IMR-90 (cell line): ENCODE results near the gene PRKACA. TPM values are rescaled to one million over a fixed set of nuclear protein-coding genes. Genes with fewer than 3 reads are reported as not detected.

Source experiments
- ATAC-seq: fragments of 200-7000 bp; cut with Tn5 transposase; 2 replicates; pipeline ENCODE4 v1.9.1; 2020; ENCODE audit warnings: low read depth, mild to moderate bottlenecking, moderate library complexity
- BruUV-seq: library from RNA; stranded (reverse); fragments of 400-500 nt; replicated peaks from 2 replicates; lab custom pipeline; 2021; lab: Mats Ljungman, UMichigan
- CTCF ChIA-PET: fragments of 300-600 bp; formaldehyde crosslinking; extraction: SDS; loops from one replicate; lab custom pipeline; 2021; ENCODE audit warnings: antibody characterized with exemption; lab: Yijun Ruan, JAX
- POLR2A ChIA-PET: fragments of 300-600 bp; sonication (Branson Sonifier 250); formaldehyde crosslinking; loops from one replicate; lab custom pipeline; 2022; ENCODE audit warnings: antibody characterized with exemption; ENCODE audit not compliant: unreplicated experiment; lab: Charles Lee
- DNase-seq: peaks from one replicate; pipeline ENCODE4 v3.0.0; 2013
- H2AFZ ChIP-seq: replicated peaks from 2 replicates; pipeline ENCODE3; 2013; ENCODE audit warnings: low read length, mild to moderate bottlenecking; ENCODE audit not compliant: poor library complexity
- H2AK5ac ChIP-seq: 2 replicates; pipeline ENCODE4 v1.6.1; 2013; ENCODE audit warnings: low read depth, low read length, inconsistent platforms
- H2AK9ac ChIP-seq: replicated peaks from 2 replicates; pipeline ENCODE3; 2013; ENCODE audit warnings: mild to moderate bottlenecking, low read depth, low read length, moderate library complexity; ENCODE audit not compliant: poor library complexity
- H2BK120ac ChIP-seq: 2 replicates; pipeline ENCODE4 v1.6.1; 2013; ENCODE audit warnings: low read depth, low read length, inconsistent platforms
- H2BK15ac ChIP-seq: 3 replicates; pipeline ENCODE4 v1.6.1; 2013; ENCODE audit warnings: low read depth, low read length, inconsistent platforms
- H2BK20ac ChIP-seq: 2 replicates; pipeline ENCODE4 v1.6.1; 2013; ENCODE audit warnings: low read depth, mild to moderate bottlenecking, inconsistent platforms, low read length, moderate library complexity
- H2BK5ac ChIP-seq: 2 replicates; pipeline ENCODE4 v1.6.1; 2013; ENCODE audit warnings: mild to moderate bottlenecking, low read depth, low read length, inconsistent platforms; ENCODE audit not compliant: poor library complexity, severe bottlenecking
- H3K14ac ChIP-seq: replicated peaks from 2 replicates; pipeline ENCODE4 v1.6.1; 2013; ENCODE audit warnings: low read depth, low read length, inconsistent platforms
- H3K18ac ChIP-seq: 2 replicates; pipeline ENCODE4 v1.6.1; 2013; ENCODE audit warnings: low read depth, low read length, control low read depth
- H3K23ac ChIP-seq: 2 replicates; pipeline ENCODE4 v1.6.1; 2013; ENCODE audit warnings: low read depth, low read length, inconsistent platforms
- H3K27ac ChIP-seq: 2 replicates; pipeline ENCODE4 v1.5.1; 2013; ENCODE audit warnings: mild to moderate bottlenecking, control low read depth, low read length; ENCODE audit not compliant: insufficient read depth
- H3K27me3 ChIP-seq: 2 replicates; pipeline ENCODE4 v1.6.1; 2013; ENCODE audit warnings: low read length; ENCODE audit not compliant: control insufficient read depth, insufficient read depth
- H3K36me3 ChIP-seq: 2 replicates; pipeline ENCODE4 v1.6.1; 2013; ENCODE audit warnings: low read length, mixed read lengths; ENCODE audit not compliant: control insufficient read depth, insufficient read depth
- H3K4ac ChIP-seq: 2 replicates; pipeline ENCODE4 v1.6.1; 2013; ENCODE audit warnings: low read depth, low read length, inconsistent platforms
- H3K4me1 ChIP-seq: 2 replicates; pipeline ENCODE4 v1.6.1; 2013; ENCODE audit warnings: low read length, mixed read lengths; ENCODE audit not compliant: control insufficient read depth, insufficient read depth
- H3K4me2 ChIP-seq: 2 replicates; pipeline ENCODE4 v1.6.1; 2013; ENCODE audit warnings: low read depth, mild to moderate bottlenecking, control low read depth, low read length, moderate library complexity
- H3K4me3 ChIP-seq: 2 replicates; pipeline ENCODE4 v1.5.1; 2013; ENCODE audit warnings: low read depth, mild to moderate bottlenecking, control low read depth, low read length, moderate library complexity; ENCODE audit not compliant: insufficient read depth
- H3K56ac ChIP-seq: 2 replicates; pipeline ENCODE4 v1.6.1; 2013; ENCODE audit warnings: low read length, inconsistent platforms; ENCODE audit not compliant: insufficient read depth; ENCODE audit errors: extremely low read depth
- H3K79me1 ChIP-seq, 2 experiments: 2 replicates each; pipeline ENCODE4 v1.6.1; 2013; ENCODE audit warnings: low read length in 2 of 2, inconsistent platforms in 1 of 2, low read depth in 1 of 2
- H3K9ac ChIP-seq: 2 replicates; pipeline ENCODE4 v1.6.1; 2013; ENCODE audit warnings: low read depth, low read length, control low read depth
- H3K9me1 ChIP-seq: 2 replicates; pipeline ENCODE4 v1.6.1; 2013; ENCODE audit warnings: low read length, inconsistent platforms; ENCODE audit not compliant: insufficient read depth
- H3K9me3 ChIP-seq: 2 replicates; pipeline ENCODE4 v1.6.1; 2013; ENCODE audit warnings: low read length; ENCODE audit not compliant: control insufficient read depth, insufficient read depth
- H4K20me1 ChIP-seq: 2 replicates; pipeline ENCODE4 v1.6.1; 2013; ENCODE audit warnings: low read length, inconsistent platforms; ENCODE audit not compliant: insufficient read depth
- H4K5ac ChIP-seq: 2 replicates; pipeline ENCODE4 v1.6.1; 2013; ENCODE audit warnings: mild to moderate bottlenecking, low read depth, low read length, control low read depth
- H4K8ac ChIP-seq, 2 experiments: 2 replicates each; pipeline ENCODE4 v1.6.1; 2013; ENCODE audit warnings: low read depth in 2 of 2, low read length in 2 of 2, control low read depth in 1 of 2, inconsistent platforms in 1 of 2
- H4K91ac ChIP-seq: 2 replicates; pipeline ENCODE4 v1.6.1; 2013; ENCODE audit warnings: low read depth, low read length, inconsistent platforms; ENCODE audit not compliant: insufficient read depth
- BHLHE40 ChIP-seq: fragments of 150-350 bp; IDR thresholded peaks from 2 replicates; pipeline ENCODE4 v1.6.1; 2016; ENCODE audit warnings: mild to moderate bottlenecking, low read depth, low read length
- FOS ChIP-seq: fragments of 150-350 bp; IDR thresholded peaks from 2 replicates; pipeline ENCODE4 v1.6.1; 2016; ENCODE audit warnings: low read depth, low read length
- MXI1 ChIP-seq: IDR thresholded peaks from 2 replicates; pipeline ENCODE4 v1.6.1; 2012; ENCODE audit warnings: low read depth, mild to moderate bottlenecking, low read length, moderate library complexity, borderline replicate concordance
- RCOR1 ChIP-seq: IDR thresholded peaks from 2 replicates; pipeline ENCODE4 v1.6.1; 2012; ENCODE audit warnings: mild to moderate bottlenecking, low read length, improper control_type of control experiment; ENCODE audit not compliant: insufficient replicate concordance
- SMC3 ChIP-seq: fragments of 150-350 bp; IDR thresholded peaks from 2 replicates; pipeline ENCODE4 v1.6.1; 2016; ENCODE audit warnings: low read depth, mild to moderate bottlenecking, antibody characterized with exemption, low read length, moderate library complexity
- WGBS, 2 experiments: methylation state at CpG; one replicate each; pipeline versions ENCODE4 v1.1.5 to v1.1.7; 2013; ENCODE audit warnings: missing lambda C conversion rate in 2 of 2; ENCODE audit not compliant: insufficient read length in 1 of 2; ENCODE audit errors: extremely low coverage in 2 of 2; 5-methylcytosine and 5-hydroxymethylcytosine counted together
- dilution Hi-C: fragments of 300-500 bp; cut with HindIII; formaldehyde crosslinking; loops from one replicate; pipeline ENCODE4 v1.14.3; 2018; ENCODE audit warnings: low sequenced_read_pairs; ENCODE audit not compliant: unreplicated experiment
- in situ Hi-C: fragments of 300-500 bp; cut with MboI; formaldehyde crosslinking; loops from 3 replicates; pipeline ENCODE4 v1.14.3; 2019; ENCODE audit warnings: low sequenced_read_pairs, inconsistent platforms, mixed read lengths
- intact Hi-C: fragments of 100-400 bp; cut with micrococcal nuclease; formaldehyde crosslinking; loops from 2 replicates; pipeline ENCODE4 v1.10.0; 2022
- polyA plus RNA-seq, 3 experiments: library from polyadenylated mRNA; depleted of rRNA; stranded (reverse); fragments of >200 nt; gene quantifications; 2 replicates each; pipeline ENCODE4 v1.2.3, GENCODE V29; 2012; ENCODE audit warnings: low replicate concordance in 1 of 3
- total RNA-seq: library from RNA; depleted of rRNA; stranded (reverse); fragments of >200 nt; gene quantifications from 2 replicates; pipeline ENCODE4 v1.2.3, GENCODE V29; 2012

Gene PRKACA
- total and polyA plus RNA-seq, 2 of the 4 experiments (the other 2 are of a cell fraction): 18.1 to 94.5 TPM

GRCh38 chr19:14107581-14108461 is 9.7 kb downstream of the PRKACA start:
- no peak overlapping the region for H2AK5ac ChIP-seq
- no peak overlapping the region for H3K18ac ChIP-seq
- no peak overlapping the region for H2AFZ ChIP-seq
- H3K27me3 ChIP-seq: no peaks in the 10 kb centered on the region
- intact Hi-C loops: no loop called here
- in situ Hi-C loops: no loop called here
- no peak overlapping the region for H3K4me3 ChIP-seq
- no peak overlapping the region for H2BK5ac ChIP-seq
- dilution Hi-C loops: no loop called here
- CTCF ChIA-PET: no interaction called here
- no peak overlapping the region for H3K14ac ChIP-seq
- H3K9ac ChIP-seq: no peak overlapping the region
- no TSS peak for BruUV-seq
- H2BK15ac ChIP-seq: no peak overlapping the region
- TF ChIP-seq MXI1 (no peak), FOS (no peak), BHLHE40 (no peak), SMC3 (no peak), RCOR1 (peak; percentile 21)
- H3K9me3 ChIP-seq: no peaks in the 10 kb centered on the region
- H4K5ac ChIP-seq: no peak overlapping the region
- no peak overlapping the region for H3K4me2 ChIP-seq
- H3K4me1 ChIP-seq: peaks cover 4% of the 10 kb centered on the region; the same call in 1 of the 2 replicates
- H3K9me1 ChIP-seq: 0 out of 2 replicates have a peak, but pooled peaks cover under 1% of the 10 kb centered on the region
- H4K8ac ChIP-seq: no peak overlapping the region
- no peak overlapping the region for H3K56ac ChIP-seq
- H3K79me1 ChIP-seq: peaks cover 5 to 40% of the 10 kb centered on the region in 2 experiments; a peak in 2 of 4 replicates
- no peak for DNase-seq
- POLR2A ChIA-PET: no interaction called here
- H3K36me3 ChIP-seq: peaks cover 17% of the 10 kb centered on the region
- no peak overlapping the region for H4K91ac ChIP-seq
- H2BK120ac ChIP-seq: no peak overlapping the region
- no peak overlapping the region for H3K4ac ChIP-seq
- no peak for ATAC-seq
- H4K20me1 ChIP-seq: no peaks in the 10 kb centered on the region; the same call in 1 of the 2 replicates
- 96% methylated on average over 15 of the region's 23 CpGs; no CpG with 5 or more reads in 1 of the 2 experiments for WGBS, 2 experiments
- H3K27ac ChIP-seq: no peak overlapping the region
- H2BK20ac ChIP-seq: no peak overlapping the region
- no peak overlapping the region for H3K23ac ChIP-seq
- no peak overlapping the region for H2AK9ac ChIP-seq
